ENCODE measurements around the gene NELFE. TPM values are rescaled to one million over a fixed set of nuclear protein-coding genes. Genes with fewer than 3 reads are reported as not detected.

Gene NELFE
- total and polyA plus RNA-seq, 4 donors = 11.1 to 21.8 (median 13.0) TPM

DNA sequence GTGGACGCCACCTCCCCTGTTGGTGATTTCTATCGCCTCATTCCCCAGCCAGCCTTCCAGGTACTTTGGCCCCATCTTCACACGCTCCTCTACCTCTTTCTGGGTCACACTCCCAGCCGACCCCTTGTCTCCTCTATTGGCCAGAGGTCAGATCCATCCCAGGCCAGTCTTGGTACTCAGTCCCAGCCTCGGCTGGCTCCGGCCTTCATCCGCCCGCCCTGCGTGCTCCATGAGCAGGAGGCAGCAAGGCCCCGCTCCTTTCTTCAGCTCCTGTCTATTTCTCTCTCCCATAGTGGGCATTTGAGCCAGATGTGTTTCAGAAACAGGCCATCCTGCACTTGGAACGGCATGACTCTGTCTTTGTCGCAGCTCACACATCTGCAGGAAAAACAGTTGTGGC lies 2.8 kb upstream of the NELFE start:
- Histone ChIP-seq H3K4me3 (ENCODE audit: low read depth in 1 of 3, low read length in 3 of 3) (no peak overlapping the region), H3K27me3 (ENCODE audit: control insufficient read depth in 4 of 4, insufficient read depth in 4 of 4, low read length in 3 of 4) (no peaks in the 10 kb centered on the region), H3K36me3 (ENCODE audit: control insufficient read depth in 4 of 4, insufficient read depth in 3 of 4, low read depth in 1 of 4, low read length in 3 of 4) (peaks cover 14 to 49% (median 40%) of the 10 kb centered on the region in 4 donors), H3K9me3 (ENCODE audit: control insufficient read depth in 4 of 4, low read length in 3 of 4) (no peaks in the 10 kb centered on the region), H3K4me1 (ENCODE audit: control insufficient read depth in 4 of 4, insufficient read depth in 4 of 4, low read length in 3 of 4) (peaks cover 4 to 49% (median 32%) of the 10 kb centered on the region in 4 donors), H3K27ac (ENCODE audit: low read depth in 1 of 2, low read length in 2 of 2) (no peak overlapping the region), H3K9ac (ENCODE audit: low read depth in 1 of 2, low read length in 2 of 2) (no peak overlapping the region)
- no peak for DNase-seq (ENCODE audit: low spot score)
- TF ChIP-seq TAF1 (conservative IDR thresholded peaks at IDR 0.05) (no peak), YY1 (IDR thresholded peaks at IDR 0.05) (no peak), FOXA2 (IDR thresholded peaks at IDR 0.05) (no peak), SP1 (IDR thresholded peaks at IDR 0.05) (no peak), EGR1 (IDR thresholded peaks at IDR 0.05; ENCODE audit: low read depth in 2 of 2) (no peak), GABPA (IDR thresholded peaks at IDR 0.05 in 1 of 2, conservative IDR thresholded peaks at IDR 0.05 in 1 of 2) (no peak)
- TF ChIP-seq, protein P1, sequence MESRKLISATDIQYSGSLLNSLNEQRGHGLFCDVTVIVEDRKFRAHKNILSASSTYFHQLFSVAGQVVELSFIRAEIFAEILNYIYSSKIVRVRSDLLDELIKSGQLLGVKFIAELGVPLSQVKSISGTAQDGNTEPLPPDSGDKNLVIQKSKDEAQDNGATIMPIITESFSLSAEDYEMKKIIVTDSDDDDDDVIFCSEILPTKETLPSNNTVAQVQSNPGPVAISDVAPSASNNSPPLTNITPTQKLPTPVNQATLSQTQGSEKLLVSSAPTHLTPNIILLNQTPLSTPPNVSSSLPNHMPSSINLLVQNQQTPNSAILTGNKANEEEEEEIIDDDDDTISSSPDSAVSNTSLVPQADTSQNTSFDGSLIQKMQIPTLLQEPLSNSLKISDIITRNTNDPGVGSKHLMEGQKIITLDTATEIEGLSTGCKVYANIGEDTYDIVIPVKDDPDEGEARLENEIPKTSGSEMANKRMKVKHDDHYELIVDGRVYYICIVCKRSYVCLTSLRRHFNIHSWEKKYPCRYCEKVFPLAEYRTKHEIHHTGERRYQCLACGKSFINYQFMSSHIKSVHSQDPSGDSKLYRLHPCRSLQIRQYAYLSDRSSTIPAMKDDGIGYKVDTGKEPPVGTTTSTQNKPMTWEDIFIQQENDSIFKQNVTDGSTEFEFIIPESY (IDR thresholded peaks at IDR 0.05) = no peak
- TF ChIP-seq, protein P2, sequence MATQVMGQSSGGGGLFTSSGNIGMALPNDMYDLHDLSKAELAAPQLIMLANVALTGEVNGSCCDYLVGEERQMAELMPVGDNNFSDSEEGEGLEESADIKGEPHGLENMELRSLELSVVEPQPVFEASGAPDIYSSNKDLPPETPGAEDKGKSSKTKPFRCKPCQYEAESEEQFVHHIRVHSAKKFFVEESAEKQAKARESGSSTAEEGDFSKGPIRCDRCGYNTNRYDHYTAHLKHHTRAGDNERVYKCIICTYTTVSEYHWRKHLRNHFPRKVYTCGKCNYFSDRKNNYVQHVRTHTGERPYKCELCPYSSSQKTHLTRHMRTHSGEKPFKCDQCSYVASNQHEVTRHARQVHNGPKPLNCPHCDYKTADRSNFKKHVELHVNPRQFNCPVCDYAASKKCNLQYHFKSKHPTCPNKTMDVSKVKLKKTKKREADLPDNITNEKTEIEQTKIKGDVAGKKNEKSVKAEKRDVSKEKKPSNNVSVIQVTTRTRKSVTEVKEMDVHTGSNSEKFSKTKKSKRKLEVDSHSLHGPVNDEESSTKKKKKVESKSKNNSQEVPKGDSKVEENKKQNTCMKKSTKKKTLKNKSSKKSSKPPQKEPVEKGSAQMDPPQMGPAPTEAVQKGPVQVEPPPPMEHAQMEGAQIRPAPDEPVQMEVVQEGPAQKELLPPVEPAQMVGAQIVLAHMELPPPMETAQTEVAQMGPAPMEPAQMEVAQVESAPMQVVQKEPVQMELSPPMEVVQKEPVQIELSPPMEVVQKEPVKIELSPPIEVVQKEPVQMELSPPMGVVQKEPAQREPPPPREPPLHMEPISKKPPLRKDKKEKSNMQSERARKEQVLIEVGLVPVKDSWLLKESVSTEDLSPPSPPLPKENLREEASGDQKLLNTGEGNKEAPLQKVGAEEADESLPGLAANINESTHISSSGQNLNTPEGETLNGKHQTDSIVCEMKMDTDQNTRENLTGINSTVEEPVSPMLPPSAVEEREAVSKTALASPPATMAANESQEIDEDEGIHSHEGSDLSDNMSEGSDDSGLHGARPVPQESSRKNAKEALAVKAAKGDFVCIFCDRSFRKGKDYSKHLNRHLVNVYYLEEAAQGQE (IDR thresholded peaks at IDR 0.05) = no peak
- TF ChIP-seq, protein P3, sequence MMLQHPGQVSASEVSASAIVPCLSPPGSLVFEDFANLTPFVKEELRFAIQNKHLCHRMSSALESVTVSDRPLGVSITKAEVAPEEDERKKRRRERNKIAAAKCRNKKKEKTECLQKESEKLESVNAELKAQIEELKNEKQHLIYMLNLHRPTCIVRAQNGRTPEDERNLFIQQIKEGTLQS (IDR thresholded peaks at IDR 0.05) = no peak
- 97% methylated on average over 12 of the region's 12 CpGs for WGBS

DNA sequence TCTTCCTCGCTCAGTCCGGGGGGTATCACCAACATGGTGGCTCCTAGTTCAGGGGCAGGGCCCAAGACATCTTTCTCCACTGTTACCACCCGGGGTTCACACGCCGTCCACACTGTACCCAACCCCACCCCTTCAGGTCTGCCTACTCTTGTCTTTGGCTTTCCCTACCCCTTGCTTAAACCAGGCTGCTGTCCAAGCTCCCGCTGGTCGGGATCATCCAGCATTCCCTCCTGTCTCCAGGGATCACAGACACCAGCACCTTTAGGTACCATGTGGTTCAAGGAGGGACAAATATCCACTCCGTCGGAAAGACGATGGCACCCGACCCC lies 395 bp downstream of the NELFE start:
- 10% methylated on average over 11 of the region's 11 CpGs for WGBS

More for the DNA sequence above, 395 bp downstream of the NELFE start:
- no peak for DNase-seq (ENCODE audit: low spot score)
- Histone ChIP-seq H3K27me3 (ENCODE audit: control insufficient read depth in 4 of 4, insufficient read depth in 4 of 4, low read length in 3 of 4) (no peaks in the 10 kb centered on the region), H3K9me3 (ENCODE audit: control insufficient read depth in 4 of 4, low read length in 3 of 4) (no peaks in the 10 kb centered on the region), H3K4me3 (ENCODE audit: low read depth in 1 of 3, low read length in 3 of 3) (peak overlapping the region; percentile 55 to 97 (median 91)), H3K9ac (ENCODE audit: low read depth in 1 of 2, low read length in 2 of 2) (peak overlapping the region; percentile 66 to 91), H3K36me3 (ENCODE audit: control insufficient read depth in 4 of 4, insufficient read depth in 3 of 4, low read depth in 1 of 4, low read length in 3 of 4) (peaks cover 10 to 60% (median 39%) of the 10 kb centered on the region in 4 donors), H3K27ac (ENCODE audit: low read depth in 1 of 2, low read length in 2 of 2) (peak overlapping the region; percentile 79 to 87), H3K4me1 (ENCODE audit: control insufficient read depth in 4 of 4, insufficient read depth in 4 of 4, low read length in 3 of 4) (peaks cover 4 to 27% (median 22%) of the 10 kb centered on the region in 4 donors)
- no peak for TF ChIP-seq RAD21 (IDR thresholded peaks at IDR 0.05)
- no peak for TF ChIP-seq NR2F2 (IDR thresholded peaks at IDR 0.05)
- no peak for TF ChIP-seq JUND (IDR thresholded peaks at IDR 0.05)
- TF ChIP-seq EGR1 (IDR thresholded peaks at IDR 0.05; ENCODE audit: low read depth in 2 of 2) = no peak
- TF ChIP-seq, protein P4, sequence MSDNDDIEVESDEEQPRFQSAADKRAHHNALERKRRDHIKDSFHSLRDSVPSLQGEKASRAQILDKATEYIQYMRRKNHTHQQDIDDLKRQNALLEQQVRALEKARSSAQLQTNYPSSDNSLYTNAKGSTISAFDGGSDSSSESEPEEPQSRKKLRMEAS (IDR thresholded peaks at IDR 0.05) = no peak
- TF ChIP-seq, protein P2 (IDR thresholded peaks at IDR 0.05) = no peak
- no peak for TF ChIP-seq FOXA2 (IDR thresholded peaks at IDR 0.05)
- TF ChIP-seq HNF4G (IDR thresholded peaks at IDR 0.05) = no peak
- TF ChIP-seq, protein P3 (IDR thresholded peaks at IDR 0.05) = no peak
- no peak for TF ChIP-seq GABPA (IDR thresholded peaks at IDR 0.05 in 1 of 2, conservative IDR thresholded peaks at IDR 0.05 in 1 of 2)
- no peak for TF ChIP-seq RXRA (IDR thresholded peaks at IDR 0.05)
- TF ChIP-seq, protein P5, sequence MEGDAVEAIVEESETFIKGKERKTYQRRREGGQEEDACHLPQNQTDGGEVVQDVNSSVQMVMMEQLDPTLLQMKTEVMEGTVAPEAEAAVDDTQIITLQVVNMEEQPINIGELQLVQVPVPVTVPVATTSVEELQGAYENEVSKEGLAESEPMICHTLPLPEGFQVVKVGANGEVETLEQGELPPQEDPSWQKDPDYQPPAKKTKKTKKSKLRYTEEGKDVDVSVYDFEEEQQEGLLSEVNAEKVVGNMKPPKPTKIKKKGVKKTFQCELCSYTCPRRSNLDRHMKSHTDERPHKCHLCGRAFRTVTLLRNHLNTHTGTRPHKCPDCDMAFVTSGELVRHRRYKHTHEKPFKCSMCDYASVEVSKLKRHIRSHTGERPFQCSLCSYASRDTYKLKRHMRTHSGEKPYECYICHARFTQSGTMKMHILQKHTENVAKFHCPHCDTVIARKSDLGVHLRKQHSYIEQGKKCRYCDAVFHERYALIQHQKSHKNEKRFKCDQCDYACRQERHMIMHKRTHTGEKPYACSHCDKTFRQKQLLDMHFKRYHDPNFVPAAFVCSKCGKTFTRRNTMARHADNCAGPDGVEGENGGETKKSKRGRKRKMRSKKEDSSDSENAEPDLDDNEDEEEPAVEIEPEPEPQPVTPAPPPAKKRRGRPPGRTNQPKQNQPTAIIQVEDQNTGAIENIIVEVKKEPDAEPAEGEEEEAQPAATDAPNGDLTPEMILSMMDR (IDR thresholded peaks at IDR 0.05; ENCODE audit: low read depth, low read length, missing input control) = no peak
- TF ChIP-seq YY1 (IDR thresholded peaks at IDR 0.05) = no peak
- TF ChIP-seq SP1 (IDR thresholded peaks at IDR 0.05) = no peak
- TF ChIP-seq HNF4A (conservative IDR thresholded peaks at IDR 0.05) = no peak
